Left hindlimb (tissue), 1 donor: ENCODE measurements around the gene PHACTR1.
"Not testable (repeated sequence)": the region's sequence is repeated elsewhere in the genome, so short reads cannot be mapped to it uniquely, and the experiment has no call there.

Experiments used
- DNase-seq: peaks from one replicate; pipeline ENCODE4 v3.0.0-alpha.2; 2018

The PHACTR1 gene

GRCh38 chr6:12749531-12750379 lies 33.2 kb downstream of the PHACTR1 start:
- DNase-seq = peak; percentile 28

DNA sequence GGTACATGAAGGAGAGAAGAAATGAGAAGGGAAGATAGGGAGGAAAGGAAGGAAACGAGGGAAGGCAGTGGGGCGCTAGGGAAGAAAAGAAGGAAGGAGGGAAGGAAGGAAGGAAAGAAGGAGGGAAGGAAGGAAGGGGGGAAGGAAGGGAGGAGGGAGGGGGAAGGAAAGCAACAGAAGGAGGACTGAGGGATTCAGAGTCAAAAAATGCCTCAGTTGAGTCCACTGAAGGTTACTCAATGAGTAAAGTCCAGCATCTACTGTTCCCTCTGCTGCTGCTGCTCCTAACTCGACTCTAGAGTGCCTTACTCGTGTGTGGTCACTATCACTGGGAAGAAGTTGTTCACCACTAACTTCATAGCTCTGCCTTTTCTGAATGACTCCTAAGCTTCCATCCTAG lies 33.8 kb downstream of the PHACTR1 start:
- DNase-seq = no peak

GRCh38 chr6:12751694-12752325 lies 35.2 kb downstream of the PHACTR1 start:
- peak; percentile 69 for DNase-seq

DNA sequence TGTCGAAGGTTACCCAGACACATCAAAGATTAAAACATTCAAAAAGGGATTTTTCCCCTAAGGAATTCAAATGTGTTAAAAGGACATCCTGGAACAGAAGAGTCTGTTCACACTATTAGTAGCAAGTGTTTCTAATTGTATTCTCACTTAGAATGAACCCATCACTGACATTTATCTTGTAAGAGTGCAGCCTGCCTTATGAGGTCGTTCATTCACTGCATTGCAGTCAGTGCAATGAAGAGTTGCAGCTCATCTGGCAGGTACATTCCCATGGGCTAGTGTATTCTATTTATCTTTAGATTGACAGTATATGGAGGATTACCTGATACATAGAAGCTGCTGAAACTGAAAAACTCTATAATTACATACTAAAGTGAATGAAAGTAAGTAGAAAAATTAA lies 36.5 kb downstream of the PHACTR1 start:
- no peak for DNase-seq

DNA sequence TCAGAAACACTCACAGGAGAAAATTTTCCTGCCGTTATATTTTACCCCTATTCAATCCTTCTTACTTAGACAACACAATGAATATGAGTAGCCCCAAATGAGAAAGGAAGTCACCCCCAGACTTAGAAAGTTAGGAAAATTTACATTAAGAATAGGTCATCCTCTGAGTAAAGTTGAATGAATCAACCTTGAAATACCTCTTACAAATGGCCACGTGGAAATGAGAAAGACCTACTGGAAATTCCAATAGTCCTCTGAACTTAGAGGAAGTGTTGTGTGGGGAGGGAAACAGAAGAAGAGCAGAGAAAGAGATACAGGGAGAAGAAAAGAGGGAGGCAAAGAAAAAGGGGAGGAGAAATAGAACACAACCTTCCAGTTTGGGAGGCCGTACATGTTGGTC lies 43.7 kb downstream of the PHACTR1 start:
- DNase-seq = no peak

- no peak for DNase-seq
These were observed 44.3 kb downstream of the PHACTR1 start for GRCh38 chr6:12760911-12761310.

DNA sequence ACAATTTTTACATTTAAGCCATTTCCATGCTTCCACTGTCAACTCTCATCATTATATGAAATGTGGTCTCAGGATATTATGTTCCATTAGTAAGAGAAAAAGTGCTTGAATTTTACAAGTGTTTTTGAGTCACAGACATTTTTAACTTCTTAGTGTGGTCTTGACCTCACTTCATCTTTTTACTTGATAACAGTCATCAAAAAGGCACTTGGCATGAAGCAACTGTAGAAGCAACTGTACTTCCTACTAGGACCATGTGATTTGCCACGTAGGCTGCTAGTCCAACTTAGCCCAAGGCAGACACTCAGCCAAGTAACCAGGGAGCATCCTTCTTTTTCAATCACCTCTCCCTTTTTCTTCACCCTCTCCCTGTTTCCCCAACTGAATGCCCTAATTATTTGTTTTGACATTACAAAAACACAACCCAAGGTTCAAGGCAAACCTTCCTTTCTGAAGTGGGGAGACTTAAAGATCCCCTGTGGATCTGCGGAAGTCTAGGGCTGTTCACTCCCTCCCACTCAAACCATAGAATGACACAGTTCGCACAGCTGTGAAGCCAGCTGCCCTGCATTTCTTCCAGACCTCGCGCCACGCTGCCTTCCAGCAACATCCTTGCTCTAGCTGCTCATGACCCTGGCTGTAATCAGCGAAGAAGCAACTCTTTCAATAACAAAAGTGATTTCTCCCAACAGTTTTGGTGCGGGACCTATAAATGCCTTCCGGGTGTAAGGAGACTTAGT lies 45.0 kb downstream of the PHACTR1 start:
- DNase-seq = no peak

GRCh38 chr6:12762731-12763434 lies 46.3 kb downstream of the PHACTR1 start:
- DNase-seq = not testable (repeated sequence)

GRCh38 chr6:12766365-12766764 lies 49.8 kb downstream of the PHACTR1 start:
- DNase-seq = no peak

DNA sequence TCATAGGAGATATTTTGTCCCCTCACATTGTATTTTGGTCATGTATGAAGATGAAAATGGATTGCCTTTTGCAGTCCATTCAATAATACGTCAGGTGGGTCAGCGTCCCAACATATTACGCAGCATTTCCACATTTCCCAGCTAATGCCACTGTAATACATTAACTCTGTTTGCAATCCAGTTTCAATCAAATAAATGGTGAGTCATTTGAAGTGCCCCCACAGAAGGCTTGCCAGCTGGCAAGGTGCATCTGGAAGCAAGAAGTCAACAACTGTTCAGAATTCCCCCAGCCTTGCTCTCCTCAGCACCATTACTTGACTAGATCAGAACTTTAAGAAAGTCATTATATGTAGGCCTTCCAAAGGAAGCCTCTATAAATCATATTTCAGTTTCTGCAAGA lies 50.4 kb downstream of the PHACTR1 start:
- DNase-seq = no peak

DNA sequence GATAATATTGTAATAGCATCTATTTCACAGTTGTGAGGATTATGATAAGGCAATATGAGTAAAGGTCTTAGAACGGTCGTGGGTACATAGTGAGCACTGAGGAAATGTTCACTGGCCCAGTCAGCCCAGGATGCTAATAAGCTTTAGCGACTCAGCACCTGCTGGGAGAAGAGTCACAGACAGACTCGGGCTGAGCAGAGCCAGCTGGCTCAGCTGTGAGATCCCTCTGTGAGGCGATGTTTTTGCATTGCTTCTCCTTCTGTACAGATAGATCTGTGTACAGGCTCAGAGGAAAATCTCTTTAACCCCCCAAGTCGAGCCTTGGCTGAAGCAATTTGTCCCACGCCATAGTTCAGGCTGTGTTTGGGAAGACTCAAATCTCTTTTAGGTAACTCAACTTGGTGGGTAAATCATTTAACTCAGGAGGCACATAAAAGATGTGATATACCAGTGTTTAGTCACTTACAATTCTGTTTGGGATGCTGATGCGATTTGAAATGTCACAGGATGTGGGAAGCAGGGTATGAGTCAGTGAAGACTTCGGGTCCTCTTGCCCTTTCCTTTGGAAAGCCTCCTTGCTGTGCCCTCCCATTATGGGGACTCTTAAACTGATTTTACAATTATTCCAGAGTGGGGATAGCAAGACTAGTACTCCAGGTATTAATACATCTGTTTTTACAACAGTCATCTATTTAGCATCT lies 53.1 kb downstream of the PHACTR1 start:
- DNase-seq = no peak

GRCh38 chr6:12772416-12772815 lies 55.8 kb downstream of the PHACTR1 start:
- DNase-seq = no peak

DNA sequence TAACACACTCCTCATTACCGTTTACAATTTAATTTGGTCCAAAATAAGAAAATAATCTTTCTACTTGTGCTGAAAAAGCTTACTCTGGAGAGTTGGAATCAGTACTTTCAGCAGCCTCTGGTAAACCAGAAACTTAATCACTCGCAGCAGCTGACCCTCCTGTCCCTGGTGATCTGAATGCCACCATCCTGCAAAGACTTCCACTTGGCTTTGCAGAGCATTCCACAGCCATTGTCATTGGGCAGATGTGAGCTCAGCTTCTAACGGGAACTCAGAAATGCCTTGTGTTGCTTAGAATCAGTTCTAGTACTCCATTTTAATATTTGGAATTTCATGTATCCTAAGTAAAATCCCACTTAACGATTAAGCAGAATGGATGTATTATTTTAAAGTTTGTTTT lies 59.7 kb downstream of the PHACTR1 start:
- no peak for DNase-seq

DNA sequence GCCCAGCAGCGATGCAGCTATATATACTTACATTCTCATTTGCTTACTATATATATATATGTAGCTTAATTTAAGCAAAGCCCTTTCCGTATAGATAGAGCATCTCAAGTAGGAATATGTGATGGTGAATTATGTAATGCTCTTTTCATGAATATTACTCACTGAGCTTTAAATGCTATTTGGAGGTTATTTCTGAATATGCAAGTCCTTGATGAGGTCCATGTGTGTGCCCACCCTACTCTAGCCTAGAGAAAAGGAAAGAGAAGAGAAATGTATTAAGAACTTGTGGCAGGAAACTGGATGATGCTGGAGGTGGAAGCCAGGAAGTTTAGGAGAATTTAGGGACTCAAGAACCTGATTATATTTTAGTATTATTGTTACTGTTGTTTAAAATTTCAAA lies 63.2 kb downstream of the PHACTR1 start:
- DNase-seq = no peak

DNA sequence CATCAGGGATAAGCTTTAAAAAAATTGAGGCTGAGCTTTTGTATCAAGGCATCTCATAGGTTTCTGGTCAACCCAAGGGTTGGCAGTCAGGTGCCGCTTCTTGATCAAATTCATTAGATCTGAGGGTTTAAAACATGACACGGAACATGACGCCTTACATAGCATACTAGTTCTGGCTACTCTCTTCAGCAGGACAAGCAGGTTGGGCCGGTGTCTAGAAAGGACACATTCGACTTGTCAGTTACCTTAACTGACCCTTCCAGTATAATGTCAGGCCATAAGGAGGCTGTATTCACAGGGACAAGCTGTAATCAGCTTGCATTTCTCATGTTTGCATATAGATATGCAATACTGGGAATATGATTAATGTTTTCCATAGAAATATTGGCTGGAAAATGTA lies 65.6 kb downstream of the PHACTR1 start:
- DNase-seq = no peak

DNA sequence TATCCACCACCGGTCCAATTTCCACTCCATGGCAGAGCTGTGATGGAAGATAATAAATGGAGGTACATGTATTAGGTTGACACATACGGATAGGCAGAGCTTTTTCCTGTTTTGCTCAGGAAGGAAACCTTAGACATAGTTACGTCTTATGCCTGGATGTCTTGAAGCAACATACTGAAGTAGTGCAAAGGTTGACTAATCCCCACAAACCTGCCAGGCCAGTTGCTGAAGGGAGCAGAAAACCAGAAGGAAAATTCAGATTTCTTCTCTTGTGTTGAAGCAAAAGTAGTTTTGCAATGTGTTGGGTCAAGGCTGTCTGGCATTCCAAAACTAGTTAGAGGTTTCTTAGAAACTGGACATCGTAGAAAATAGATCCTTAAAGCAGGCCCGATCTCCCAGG lies 68.7 kb downstream of the PHACTR1 start:
- no peak for DNase-seq

DNA sequence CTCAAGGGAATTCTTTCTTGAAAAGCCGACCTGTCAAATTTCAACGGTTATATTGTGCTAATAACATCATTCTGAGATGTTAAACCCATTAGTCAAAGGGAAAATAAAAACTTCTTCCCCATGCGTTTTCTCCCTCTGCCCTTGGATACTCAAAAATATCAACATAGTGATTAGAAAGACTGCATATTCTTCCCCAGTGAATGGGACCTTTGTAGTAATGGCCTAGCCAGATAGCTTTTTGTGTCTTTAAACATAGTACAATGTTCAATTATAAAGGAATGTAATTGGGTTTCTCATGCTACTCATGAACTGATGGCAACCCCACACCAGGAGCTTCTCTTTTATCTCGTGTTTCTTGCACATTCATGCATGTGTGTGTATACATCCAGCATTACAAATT lies 69.4 kb downstream of the PHACTR1 start:
- no peak for DNase-seq

DNA sequence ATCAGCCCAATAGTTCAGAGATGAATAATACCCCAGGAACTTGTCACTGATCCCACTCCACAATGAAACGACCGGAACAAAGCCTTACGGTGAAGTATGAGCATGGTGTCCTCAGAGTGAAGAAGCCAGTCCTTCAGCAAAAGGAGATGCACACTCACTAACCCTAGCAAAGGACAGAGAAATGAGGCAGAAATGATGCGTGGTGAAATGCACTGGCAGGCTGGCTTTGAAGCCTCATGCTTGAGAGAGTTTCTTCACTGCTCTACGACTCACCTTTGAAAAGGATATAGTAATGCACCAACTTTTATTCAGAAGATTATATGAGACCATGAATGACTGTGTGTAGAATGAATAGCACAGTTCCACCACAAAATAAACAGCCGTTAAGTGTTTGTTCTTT lies 74.8 kb downstream of the PHACTR1 start:
- no peak for DNase-seq

- no peak for DNase-seq
These were observed 81.8 kb downstream of the PHACTR1 start for GRCh38 chr6:12798326-12798725.

DNA sequence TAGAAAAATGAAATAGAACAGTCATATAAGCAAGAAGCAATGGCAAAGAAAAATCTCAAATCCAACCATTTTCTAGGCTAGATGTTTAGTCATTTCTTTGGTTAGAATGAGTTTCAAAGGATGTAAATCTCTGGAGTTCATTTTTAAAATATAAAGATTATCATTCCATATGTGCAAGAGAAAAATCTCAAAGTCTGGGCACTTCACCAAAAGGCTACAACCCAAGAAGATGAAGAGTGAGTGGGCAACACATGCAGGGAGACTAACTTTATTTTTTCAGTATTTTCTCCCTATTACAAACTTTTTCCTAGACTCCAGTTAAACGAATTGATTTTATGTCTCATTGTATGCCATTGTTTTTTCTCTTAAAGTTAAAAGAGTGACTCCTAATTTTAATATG lies 83.6 kb downstream of the PHACTR1 start:
- no peak for DNase-seq

DNA sequence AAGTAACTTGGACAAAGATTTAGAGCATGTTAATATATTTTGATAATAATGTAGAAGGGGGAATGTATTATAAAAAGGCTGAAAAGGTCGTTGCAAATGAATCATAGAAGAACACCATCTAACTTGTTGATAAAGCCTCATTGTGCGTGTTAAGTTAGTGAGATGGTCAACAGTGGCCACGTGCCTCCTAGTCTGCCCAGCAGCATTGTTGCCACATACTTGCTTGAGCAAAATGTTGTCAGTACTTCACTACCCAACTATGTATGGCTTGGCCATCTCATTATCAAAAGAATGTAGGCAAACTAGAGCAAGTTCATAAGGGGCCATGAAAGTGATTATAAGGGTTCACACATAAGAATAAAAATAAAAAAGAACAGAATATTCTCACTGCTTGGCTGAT lies 84.6 kb downstream of the PHACTR1 start:
- no peak for DNase-seq

DNA sequence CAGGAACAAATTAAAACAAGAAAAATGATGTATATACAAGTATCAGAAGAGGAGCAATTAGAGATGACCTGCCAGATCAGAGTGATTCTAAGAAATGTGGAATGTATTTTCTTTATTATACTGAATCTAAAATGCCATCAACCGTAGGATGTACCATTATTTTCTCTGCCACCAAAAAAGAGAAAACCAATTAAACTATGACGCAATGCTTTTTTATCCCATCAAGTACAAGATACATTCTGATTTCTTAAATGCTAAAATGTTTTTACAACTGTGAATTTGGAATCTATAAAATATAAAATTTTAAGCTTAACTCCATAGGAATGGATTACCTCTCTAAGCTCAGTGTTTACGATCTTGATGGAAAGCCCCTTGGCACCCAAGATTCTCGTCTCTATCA lies 85.9 kb downstream of the PHACTR1 start:
- DNase-seq = no peak

GRCh38 chr6:12803486-12803885 lies 86.9 kb downstream of the PHACTR1 start:
- DNase-seq = no peak
